ENCODE measurements around the gene EFS.
A peak's percentile ranks its signal among the peaks of the same experiment; 100 is the strongest.
"Not testable (repeated sequence)": the region's sequence is repeated elsewhere in the genome, so short reads cannot be mapped to it uniquely, and the experiment has no call there.

The EFS gene

DNA sequence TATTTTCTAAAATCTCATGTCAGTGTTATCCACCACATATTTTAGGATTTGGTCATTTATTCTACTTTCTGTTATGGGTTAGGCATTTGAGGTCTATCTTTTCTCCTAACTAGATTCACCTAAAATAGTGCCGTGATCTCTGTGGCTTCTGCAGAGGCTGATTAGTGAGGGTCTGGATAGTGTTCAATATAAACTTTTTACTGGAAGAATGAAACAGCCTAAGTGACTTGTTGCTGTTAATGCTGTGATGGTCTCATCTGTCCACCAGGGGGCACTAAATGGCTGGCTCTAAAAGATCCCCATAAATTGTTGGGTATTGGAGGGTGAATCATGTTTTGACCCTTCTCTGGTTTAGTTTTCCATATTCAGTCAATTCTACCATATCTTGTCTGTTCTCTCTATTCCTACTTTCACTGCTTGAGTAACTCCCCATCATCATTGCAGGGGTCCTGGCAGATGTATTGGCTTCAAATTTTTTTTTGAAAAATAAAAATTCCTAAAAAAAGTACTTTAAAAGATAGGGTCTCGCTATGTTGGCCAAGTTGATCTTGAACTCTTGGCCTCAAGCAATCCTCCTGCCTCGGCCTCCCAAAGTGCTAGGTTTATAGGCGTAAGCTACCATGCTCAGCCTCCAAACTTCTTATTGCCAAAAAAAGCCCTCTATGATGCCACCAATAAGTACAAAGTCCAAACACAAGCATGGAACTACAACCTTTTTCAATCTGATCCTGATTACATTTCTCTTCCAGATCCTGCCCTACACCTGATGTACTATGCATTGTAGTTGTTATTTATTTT lies 36.8 kb downstream of the EFS start:
- Histone ChIP-seq H3K9ac (ENCODE audit: low read depth in 1 of 2, low read length in 2 of 2) (no peak overlapping the region), H3K27ac (ENCODE audit: low read depth, low read length) (no peak overlapping the region), H3K36me3 (ENCODE audit: control insufficient read depth in 1 of 2, insufficient read depth in 2 of 2, low read length in 2 of 2) (peaks cover 18 to 25% of the 10 kb centered on the region in 2 donors), H3K4me3 (ENCODE audit: low read depth in 1 of 2, low read length in 2 of 2) (no peak overlapping the region), H3K4me1 (ENCODE audit: control insufficient read depth in 1 of 2, insufficient read depth in 2 of 2, low read length in 2 of 2) (peaks cover under 1 to 4% of the 10 kb centered on the region in 2 donors), H3K9me3 (ENCODE audit: control insufficient read depth in 1 of 2, low read length in 2 of 2) (no peaks in the 10 kb centered on the region), H3K27me3 (ENCODE audit: control insufficient read depth in 1 of 2, insufficient read depth in 2 of 2, low read length in 2 of 2) (no peaks in the 10 kb centered on the region)

DNA sequence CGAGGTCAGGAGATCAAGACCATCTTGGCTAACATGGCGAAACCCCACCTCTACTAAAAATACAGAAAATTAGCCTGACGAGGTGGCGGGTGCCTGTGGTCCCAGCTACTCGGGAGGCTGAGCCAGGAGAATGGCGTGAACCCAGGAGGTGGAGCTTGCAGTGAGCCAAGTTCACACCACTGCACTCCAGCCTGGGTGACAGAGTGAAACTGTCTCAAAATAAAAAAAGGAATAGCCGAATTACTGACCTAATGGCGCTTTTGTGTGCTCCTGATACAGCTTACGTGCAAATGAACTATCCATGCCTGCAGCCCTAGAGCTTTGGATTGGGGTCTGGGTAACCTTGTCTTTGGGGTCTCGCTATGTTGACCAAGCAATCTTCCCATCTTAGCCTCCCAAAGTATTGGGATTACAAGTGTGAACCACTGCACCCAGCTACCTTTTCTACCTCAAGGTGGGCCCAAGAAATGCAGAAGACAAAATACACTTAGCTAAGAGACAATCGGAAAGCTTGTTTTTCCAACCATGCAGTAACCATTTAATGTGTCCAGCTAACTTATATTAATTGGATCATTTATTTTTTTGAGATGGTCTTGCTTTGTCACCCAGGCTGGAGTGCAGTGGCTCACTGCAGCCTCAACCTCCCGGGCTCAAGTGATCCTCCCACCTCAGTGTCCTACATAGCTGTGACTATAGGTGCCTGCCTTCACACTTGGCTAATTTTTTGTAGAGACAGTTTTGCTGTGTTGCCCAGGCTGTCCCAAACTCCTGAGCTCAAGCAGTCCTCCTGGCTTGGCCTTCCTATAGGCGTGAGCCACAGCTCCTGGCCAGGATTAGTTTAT lies 38.3 kb downstream of the EFS start:
- H3K27ac ChIP-seq (ENCODE audit: low read depth, low read length): no peak overlapping the region
- peaks cover 21 to 26% of the 10 kb centered on the region in 2 donors for H3K36me3 ChIP-seq (ENCODE audit: control insufficient read depth in 1 of 2, insufficient read depth in 2 of 2, low read length in 2 of 2)
- H3K4me3 ChIP-seq (ENCODE audit: low read depth in 1 of 2, low read length in 2 of 2): no peak overlapping the region
- no peaks in the 10 kb centered on the region for H3K27me3 ChIP-seq (ENCODE audit: control insufficient read depth in 1 of 2, insufficient read depth in 2 of 2, low read length in 2 of 2)
- no peak overlapping the region for H3K9ac ChIP-seq (ENCODE audit: low read depth in 1 of 2, low read length in 2 of 2)
- H3K9me3 ChIP-seq (ENCODE audit: control insufficient read depth in 1 of 2, low read length in 2 of 2): no peaks in the 10 kb centered on the region
- H3K4me1 ChIP-seq (ENCODE audit: control insufficient read depth in 1 of 2, insufficient read depth in 2 of 2, low read length in 2 of 2): peaks cover 10 to 15% of the 10 kb centered on the region in 2 donors

DNA sequence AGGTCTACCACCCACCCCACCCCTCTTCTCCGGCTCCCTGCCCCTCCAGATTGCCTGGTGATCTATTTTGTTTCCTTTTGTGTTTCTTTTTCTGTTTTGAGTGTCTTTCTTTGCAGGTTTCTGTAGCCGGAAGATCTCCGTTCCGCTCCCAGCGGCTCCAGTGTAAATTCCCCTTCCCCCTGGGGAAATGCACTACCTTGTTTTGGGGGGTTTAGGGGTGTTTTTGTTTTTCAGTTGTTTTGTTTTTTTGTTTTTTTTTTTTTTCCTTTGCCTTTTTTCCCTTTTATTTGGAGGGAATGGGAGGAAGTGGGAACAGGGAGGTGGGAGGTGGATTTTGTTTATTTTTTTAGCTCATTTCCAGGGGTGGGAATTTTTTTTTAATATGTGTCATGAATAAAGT lies 39.2 kb downstream of the EFS start:
- H3K9me3 ChIP-seq (ENCODE audit: control insufficient read depth in 1 of 2, low read length in 2 of 2); H3K27me3 ChIP-seq (ENCODE audit: control insufficient read depth in 1 of 2, insufficient read depth in 2 of 2, low read length in 2 of 2); H3K27ac ChIP-seq (ENCODE audit: low read depth, low read length); H3K9ac ChIP-seq (ENCODE audit: low read depth in 1 of 2, low read length in 2 of 2); H3K4me3 ChIP-seq (ENCODE audit: low read depth in 1 of 2, low read length in 2 of 2): not testable (repeated sequence)
- Histone ChIP-seq H3K4me1 (ENCODE audit: control insufficient read depth in 1 of 2, insufficient read depth in 2 of 2, low read length in 2 of 2) (peaks cover 10 to 15% of the 10 kb centered on the region in 2 donors), H3K36me3 (ENCODE audit: control insufficient read depth in 1 of 2, insufficient read depth in 2 of 2, low read length in 2 of 2) (peaks cover 21 to 26% of the 10 kb centered on the region in 2 donors)

DNA sequence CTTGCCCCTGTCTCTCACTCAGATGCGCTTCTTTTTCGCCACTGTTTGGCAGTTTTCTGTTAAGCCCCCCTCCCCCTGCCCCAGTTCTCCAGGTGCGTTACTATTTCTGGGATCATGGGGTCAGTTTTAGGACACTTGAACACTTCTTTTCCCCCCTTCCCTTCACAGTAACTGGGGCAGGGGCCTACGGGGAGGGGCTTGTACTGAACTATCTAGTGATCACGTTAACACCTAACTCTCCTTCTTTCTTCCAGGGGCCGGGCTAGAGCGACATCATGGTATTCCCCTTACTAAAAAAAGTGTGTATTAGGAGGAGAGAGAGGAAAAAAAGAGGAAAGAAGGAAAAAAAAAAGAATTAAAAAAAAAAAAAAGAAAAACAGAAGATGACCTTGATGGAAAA lies 40.0 kb downstream of the EFS start:
- H3K27ac ChIP-seq (ENCODE audit: low read depth, low read length): no peak overlapping the region
- H3K36me3 ChIP-seq (ENCODE audit: control insufficient read depth in 1 of 2, insufficient read depth in 2 of 2, low read length in 2 of 2): peaks cover 21 to 26% of the 10 kb centered on the region in 2 donors
- H3K4me3 ChIP-seq (ENCODE audit: low read depth in 1 of 2, low read length in 2 of 2): no peak overlapping the region
- H3K9me3 ChIP-seq (ENCODE audit: control insufficient read depth in 1 of 2, low read length in 2 of 2): no peaks in the 10 kb centered on the region
- H3K4me1 ChIP-seq (ENCODE audit: control insufficient read depth in 1 of 2, insufficient read depth in 2 of 2, low read length in 2 of 2): peaks cover 10 to 21% of the 10 kb centered on the region in 2 donors
- no peak overlapping the region for H3K9ac ChIP-seq (ENCODE audit: low read depth in 1 of 2, low read length in 2 of 2)
- H3K27me3 ChIP-seq (ENCODE audit: control insufficient read depth in 1 of 2, insufficient read depth in 2 of 2, low read length in 2 of 2): no peaks in the 10 kb centered on the region

DNA sequence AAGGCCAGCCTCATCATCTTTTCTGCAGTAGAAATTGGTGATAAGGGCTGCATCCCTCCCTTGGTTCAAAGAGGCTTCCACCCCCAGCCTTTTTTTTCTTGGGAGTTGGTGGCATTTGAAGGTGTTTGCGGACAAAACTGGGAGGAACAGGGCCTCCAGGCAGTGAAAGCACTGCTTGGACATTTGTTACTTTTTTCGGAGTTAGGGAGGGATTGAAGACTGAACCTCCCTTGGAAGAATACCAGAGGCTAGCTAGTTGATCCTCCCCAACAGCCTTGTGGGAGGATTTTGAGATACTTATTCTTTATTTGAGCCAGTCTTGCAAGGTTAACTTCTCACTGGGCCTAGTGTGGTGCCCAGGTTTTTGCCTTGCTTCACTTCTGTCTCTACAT lies 40.5 kb downstream of the EFS start:
- Histone ChIP-seq H3K36me3 (ENCODE audit: control insufficient read depth in 1 of 2, insufficient read depth in 2 of 2, low read length in 2 of 2) (peaks cover 21 to 26% of the 10 kb centered on the region in 2 donors), H3K9ac (ENCODE audit: low read depth in 1 of 2, low read length in 2 of 2) (no peak overlapping the region), H3K4me3 (ENCODE audit: low read depth in 1 of 2, low read length in 2 of 2) (no peak overlapping the region), H3K27me3 (ENCODE audit: control insufficient read depth in 1 of 2, insufficient read depth in 2 of 2, low read length in 2 of 2) (no peaks in the 10 kb centered on the region), H3K4me1 (ENCODE audit: control insufficient read depth in 1 of 2, insufficient read depth in 2 of 2, low read length in 2 of 2) (peaks cover 10 to 23% of the 10 kb centered on the region in 2 donors), H3K9me3 (ENCODE audit: control insufficient read depth in 1 of 2, low read length in 2 of 2) (no peaks in the 10 kb centered on the region), H3K27ac (ENCODE audit: low read depth, low read length) (no peak overlapping the region)

DNA sequence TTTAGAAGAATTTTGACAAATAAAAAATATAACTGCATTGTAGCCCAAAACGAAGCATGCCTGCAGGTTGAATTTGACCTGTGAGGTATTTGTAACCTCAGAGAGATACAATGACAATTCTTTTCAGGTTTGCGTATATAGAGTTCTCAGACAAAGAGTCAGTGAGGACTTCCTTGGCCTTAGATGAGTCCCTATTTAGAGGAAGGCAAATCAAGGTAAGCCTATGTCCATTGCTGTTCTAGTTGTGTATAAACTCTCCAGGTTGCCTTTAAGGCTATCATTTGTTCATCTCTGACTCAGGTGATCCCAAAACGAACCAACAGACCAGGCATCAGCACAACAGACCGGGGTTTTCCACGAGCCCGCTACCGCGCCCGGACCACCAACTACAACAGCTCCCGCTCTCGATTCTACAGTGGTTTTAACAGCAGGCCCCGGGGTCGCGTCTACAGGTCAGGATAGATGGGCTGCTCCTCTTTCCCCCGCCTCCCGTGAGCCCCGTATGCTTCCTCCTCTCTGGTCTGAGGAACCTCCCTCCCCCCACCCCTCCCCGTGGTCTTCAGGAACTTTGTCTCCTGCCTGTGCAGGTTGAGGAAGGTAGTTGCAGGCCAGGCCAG lies 41.0 kb downstream of the EFS start:
- H3K9ac ChIP-seq (ENCODE audit: low read depth in 1 of 2, low read length in 2 of 2): no peak overlapping the region
- peaks cover 21 to 26% of the 10 kb centered on the region in 2 donors for H3K36me3 ChIP-seq (ENCODE audit: control insufficient read depth in 1 of 2, insufficient read depth in 2 of 2, low read length in 2 of 2)
- no peak overlapping the region for H3K27ac ChIP-seq (ENCODE audit: low read depth, low read length)
- peaks cover 10 to 23% of the 10 kb centered on the region in 2 donors for H3K4me1 ChIP-seq (ENCODE audit: control insufficient read depth in 1 of 2, insufficient read depth in 2 of 2, low read length in 2 of 2)
- H3K9me3 ChIP-seq (ENCODE audit: control insufficient read depth in 1 of 2, low read length in 2 of 2): no peaks in the 10 kb centered on the region
- no peak overlapping the region for H3K4me3 ChIP-seq (ENCODE audit: low read depth in 1 of 2, low read length in 2 of 2)
- no peaks in the 10 kb centered on the region for H3K27me3 ChIP-seq (ENCODE audit: control insufficient read depth in 1 of 2, insufficient read depth in 2 of 2, low read length in 2 of 2)

DNA sequence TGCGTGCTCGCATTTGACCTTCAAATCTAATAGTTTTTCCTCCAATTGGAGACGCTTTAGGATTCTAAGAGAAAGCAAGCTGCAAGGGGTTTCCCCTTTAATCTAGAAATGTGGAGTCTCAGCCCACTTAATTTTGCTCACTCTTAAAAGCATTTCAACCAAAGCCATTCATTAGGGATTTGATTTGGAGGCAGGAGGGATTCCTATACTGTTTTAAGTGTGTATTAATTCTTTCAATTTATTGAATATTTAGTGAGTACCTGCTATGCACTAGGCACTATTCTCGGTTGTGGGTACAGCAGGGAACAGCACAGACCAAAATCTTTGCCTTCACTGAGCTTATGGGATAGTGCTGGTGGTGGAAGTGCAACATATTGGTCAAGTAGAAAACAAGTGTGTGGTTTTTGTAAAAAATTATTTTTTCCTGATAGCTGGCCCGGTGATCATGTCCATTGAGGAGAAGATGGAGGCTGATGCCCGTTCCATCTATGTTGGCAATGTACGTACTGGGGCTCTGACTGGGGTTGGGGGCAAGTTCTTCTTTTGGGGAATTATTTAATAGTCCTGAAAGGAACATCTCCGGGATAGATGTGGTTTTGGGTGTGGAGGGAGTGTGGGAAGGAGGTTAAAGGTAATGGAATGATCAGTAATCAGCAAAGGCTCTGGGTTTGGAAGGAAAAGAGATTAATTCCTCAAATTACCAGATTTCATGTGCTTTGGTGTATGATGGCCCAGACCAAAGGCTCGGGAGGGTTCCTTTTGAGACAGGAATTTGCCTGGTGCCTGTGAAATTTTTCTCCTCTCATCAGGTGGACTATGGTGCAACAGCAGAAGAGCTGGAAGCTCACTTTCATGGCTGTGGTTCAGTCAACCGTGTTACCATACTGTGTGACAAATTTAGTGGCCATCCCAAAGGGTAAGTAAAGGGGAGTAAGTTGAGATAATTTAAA lies 42.1 kb downstream of the EFS start:
- peaks cover 21 to 26% of the 10 kb centered on the region in 2 donors for H3K36me3 ChIP-seq (ENCODE audit: control insufficient read depth in 1 of 2, insufficient read depth in 2 of 2, low read length in 2 of 2)
- no peak overlapping the region for H3K27ac ChIP-seq (ENCODE audit: low read depth, low read length)
- H3K4me3 ChIP-seq (ENCODE audit: low read depth in 1 of 2, low read length in 2 of 2): peak overlapping the region; percentile 81 to 83
- H3K9ac ChIP-seq (ENCODE audit: low read depth in 1 of 2, low read length in 2 of 2): peak overlapping the region; percentile 80 to 92
- no peaks in the 10 kb centered on the region for H3K27me3 ChIP-seq (ENCODE audit: control insufficient read depth in 1 of 2, insufficient read depth in 2 of 2, low read length in 2 of 2)
- peaks cover 10 to 23% of the 10 kb centered on the region in 2 donors for H3K4me1 ChIP-seq (ENCODE audit: control insufficient read depth in 1 of 2, insufficient read depth in 2 of 2, low read length in 2 of 2)
- no peaks in the 10 kb centered on the region for H3K9me3 ChIP-seq (ENCODE audit: control insufficient read depth in 1 of 2, low read length in 2 of 2)

DNA sequence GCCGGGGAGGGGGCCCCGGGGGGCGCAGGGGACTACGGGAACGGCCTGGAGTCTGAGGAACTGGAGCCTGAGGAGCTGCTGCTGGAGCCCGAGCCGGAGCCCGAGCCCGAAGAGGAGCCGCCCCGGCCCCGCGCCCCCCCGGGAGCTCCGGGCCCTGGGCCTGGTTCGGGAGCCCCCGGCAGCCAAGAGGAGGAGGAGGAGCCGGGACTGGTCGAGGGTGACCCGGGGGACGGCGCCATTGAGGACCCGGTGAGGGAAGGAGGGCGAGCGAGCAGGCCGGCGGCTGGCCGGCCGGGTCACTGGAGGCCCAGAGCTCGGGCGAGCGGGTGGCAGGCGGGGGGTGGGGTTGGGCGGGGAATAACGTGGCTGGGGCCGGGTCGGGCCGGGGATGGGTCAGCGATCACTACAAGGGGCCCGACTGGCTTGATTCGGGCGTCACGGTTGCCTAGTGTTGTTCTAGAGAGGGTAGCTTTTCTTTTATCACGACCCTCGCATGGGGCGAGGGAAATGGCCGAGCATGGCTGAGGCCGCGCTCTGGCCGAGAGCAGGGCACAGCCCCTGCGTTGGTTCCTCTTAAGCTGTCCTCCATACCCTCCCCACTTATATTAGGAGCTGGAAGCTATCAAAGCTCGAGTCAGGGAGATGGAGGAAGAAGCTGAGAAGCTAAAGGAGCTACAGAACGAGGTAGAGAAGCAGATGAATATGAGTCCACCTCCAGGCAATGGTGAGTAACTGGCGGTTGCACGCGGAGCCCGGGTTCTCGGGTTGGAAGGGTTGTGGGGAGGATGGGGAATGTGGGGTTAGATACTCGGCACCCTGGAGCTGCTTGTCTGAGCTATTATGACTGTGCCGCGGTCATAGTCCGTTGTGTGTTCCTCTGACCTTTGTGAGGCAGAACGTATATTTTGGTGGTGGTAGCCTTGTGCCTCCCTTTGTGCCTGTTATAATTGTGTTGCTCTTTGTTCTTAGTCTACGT lies 43.1 kb downstream of the EFS start:
- Histone ChIP-seq H3K9me3 (ENCODE audit: control insufficient read depth in 1 of 2, low read length in 2 of 2) (no peaks in the 10 kb centered on the region), H3K36me3 (ENCODE audit: control insufficient read depth in 1 of 2, insufficient read depth in 2 of 2, low read length in 2 of 2) (peaks cover 21 to 26% of the 10 kb centered on the region in 2 donors), H3K9ac (ENCODE audit: low read depth in 1 of 2, low read length in 2 of 2) (peak overlapping the region; percentile 80 to 92), H3K4me3 (ENCODE audit: low read depth in 1 of 2, low read length in 2 of 2) (peak overlapping the region; percentile 81 to 83), H3K27me3 (ENCODE audit: control insufficient read depth in 1 of 2, insufficient read depth in 2 of 2, low read length in 2 of 2) (no peaks in the 10 kb centered on the region), H3K27ac (ENCODE audit: low read depth, low read length) (peak overlapping the region; percentile 86), H3K4me1 (ENCODE audit: control insufficient read depth in 1 of 2, insufficient read depth in 2 of 2, low read length in 2 of 2) (peaks cover 10 to 23% of the 10 kb centered on the region in 2 donors)

Data from duodenal mucosa (tissue), 2 donors.